Endothelial cell of hepatic sinusoid (primary cell): ENCODE data around the gene STEAP2.

Experiments
- in situ Hi-C: cut with HindIII; loops from 2 replicates; pipeline ENCODE4 v1.10.0; 2017; ENCODE audit warnings: low sequenced_read_pairs

STEAP2 gene

DNA sequence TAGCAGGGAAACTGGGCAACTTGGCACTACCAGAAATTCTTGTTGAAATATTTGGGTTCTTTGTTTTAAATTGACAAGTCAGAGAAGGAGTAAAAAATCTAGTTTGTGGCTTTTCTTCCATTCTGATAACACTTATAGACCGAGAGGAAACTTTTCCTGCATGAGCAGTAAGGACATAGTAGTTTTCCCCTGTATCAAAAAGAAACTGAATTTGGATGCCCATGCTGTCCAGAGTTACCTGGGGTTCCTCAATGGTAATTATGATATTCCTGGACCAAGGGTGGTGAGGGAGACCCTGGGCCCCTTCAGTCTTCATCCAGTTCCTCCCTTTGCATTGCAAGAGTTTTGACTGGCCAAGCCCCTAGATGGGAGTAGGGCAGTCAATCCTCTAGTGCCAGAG is 19.9 kb upstream of the STEAP2 start:
- in situ Hi-C loops, result no loop called here

DNA sequence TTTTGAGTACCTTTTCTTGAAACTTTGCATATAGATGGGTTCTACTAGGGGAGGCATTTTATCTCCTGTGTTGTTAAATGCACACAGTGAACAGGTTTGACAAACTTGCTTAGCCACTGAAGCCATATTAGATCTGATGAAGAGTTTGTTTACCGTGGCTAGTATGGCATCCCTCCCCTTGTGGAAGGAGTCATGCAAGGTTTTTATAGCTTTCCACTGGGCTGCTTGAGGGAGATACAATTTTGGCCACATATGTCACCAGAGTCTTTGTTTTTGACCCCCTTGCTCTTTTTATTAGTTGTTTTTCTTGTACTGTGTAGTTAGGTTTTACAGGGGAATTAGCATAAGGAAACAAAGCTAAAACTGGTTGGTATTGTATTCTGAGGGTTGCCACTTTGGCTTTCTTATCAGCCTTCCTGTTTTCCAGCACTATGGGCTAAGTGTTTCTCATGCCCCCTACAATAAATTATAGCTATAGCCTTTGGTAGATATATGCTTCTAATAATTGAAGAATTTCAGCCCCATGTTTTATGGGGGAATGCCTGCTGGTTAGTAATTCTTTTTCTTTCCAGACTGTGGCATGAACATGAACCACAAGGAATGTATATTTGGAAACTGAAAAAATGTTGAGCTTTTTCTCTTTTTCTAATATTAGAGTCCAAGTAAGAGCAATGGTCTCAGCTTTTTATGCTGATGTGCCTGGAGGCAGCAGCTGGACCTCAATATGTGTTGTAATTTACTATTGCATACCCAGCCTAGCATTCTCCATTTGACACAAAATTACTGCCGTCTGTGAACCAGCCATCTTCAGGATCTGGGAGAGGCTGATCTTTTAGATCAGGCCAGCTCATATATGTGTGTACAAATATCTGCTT is 18.4 kb upstream of the STEAP2 start:
- in situ Hi-C loops, result no loop called here

DNA sequence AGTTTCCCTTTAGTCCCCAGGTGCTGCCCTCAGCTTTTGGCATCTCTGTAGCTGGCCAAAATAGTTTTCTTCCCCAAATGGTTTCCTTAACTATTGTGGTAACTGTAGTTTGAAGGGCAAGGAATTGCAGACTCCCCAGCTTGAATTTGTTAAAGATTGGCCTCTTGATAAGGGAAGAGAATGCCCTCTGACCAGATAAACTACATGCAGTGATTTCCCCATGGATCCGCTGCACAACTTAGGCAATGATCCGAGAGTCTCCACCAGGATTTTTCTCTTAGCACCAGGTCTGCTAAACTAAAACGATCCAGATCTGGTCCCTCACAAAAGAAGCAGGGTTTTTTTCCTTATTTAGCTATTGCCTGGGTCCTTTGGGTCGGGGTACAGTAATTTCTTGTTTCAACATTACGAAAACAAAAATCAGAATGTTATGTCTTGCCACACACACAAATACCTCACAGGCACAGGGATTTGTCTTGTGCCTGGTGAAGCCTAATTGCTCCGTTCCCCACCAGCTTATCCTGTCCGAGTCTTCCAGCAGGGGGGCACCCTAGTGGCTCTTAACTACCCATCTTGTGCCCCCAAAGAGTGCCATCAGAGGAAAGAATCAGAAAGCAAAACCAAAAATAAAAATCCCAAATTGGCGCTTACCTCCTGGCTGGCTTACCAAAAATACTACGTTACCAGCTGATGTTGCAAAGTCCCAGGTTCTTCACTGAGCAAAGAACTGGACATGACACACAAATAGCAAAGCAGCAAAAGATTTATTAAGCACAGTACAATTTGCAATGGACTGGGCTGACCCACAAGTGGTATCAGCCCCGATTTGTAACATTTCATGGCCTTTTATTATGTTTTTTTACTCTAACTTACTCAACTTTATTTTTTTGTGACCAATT is 16.4 kb upstream of the STEAP2 start:
- in situ Hi-C loops, result no loop called here

DNA sequence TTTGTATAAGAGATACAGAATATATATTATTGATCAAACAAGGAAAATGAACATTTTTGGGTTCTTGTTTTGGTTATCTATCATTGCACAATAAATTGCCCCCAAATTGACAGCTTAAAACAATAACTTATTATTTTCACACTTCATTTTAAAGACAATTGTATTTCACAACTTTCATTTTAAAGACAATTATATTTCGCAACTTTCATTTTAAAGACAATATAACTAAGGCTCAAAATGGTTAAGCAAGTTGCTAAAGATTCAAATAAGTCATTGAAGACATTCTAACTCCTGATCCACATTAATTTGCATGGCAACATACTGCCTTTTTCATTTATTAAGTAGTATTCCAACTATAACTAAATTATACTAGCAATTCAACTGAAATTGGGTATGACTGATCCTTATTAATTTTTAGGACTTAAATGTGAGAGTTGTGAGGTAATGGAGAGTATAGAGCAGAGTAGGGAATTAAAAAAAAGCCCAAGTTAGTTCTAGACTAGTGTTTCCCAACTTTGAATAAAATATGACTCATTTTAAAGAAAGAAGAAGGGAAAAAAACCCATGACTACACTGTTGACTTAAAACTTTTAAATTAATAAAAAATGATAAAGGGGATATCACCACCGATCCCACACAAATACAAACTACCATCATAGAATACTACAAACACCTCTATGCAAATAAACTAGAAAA is 9.9 kb upstream of the STEAP2 start:
- in situ Hi-C loops, result no loop called here

DNA sequence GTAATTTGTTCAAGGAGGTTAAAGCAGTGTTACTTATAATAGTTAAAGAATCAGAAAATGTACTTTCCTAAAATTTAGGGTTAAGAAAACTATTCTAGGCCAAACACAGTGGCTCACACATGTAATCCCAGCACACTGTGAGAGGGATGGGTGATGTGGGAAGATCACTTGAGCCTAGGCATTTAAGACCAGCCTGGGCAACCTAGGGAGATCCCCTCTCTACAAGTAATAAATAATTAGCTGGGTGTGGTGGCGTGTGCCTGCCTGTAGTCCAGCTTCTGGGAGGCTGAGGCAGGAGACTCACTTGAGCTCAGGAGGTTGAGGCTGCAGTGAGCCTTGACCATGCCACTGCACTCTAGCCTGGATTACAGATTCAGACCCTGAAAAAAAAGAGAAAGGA is 3.6 kb upstream of the STEAP2 start:
- in situ Hi-C loops, result no loop called here

DNA sequence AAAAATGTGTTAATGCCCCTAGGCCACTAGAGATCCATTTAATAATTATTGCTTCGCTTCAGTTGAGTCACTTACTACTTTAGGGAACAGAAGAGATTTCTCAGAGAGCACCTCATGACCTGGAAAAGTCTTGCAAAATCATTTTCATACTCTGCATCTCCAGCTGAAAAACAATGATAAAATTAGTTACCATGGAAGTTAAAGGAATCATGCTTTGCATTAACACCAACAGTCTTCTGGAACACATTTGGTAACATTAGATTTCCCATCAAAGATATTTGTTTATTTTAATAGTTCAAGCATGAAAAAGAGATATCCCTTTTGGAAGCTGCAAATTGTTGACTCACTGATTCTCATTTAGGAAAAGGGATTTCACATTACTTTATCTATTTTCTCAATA is 1.8 kb upstream of the STEAP2 start:
- in situ Hi-C loops, result no loop called here

DNA sequence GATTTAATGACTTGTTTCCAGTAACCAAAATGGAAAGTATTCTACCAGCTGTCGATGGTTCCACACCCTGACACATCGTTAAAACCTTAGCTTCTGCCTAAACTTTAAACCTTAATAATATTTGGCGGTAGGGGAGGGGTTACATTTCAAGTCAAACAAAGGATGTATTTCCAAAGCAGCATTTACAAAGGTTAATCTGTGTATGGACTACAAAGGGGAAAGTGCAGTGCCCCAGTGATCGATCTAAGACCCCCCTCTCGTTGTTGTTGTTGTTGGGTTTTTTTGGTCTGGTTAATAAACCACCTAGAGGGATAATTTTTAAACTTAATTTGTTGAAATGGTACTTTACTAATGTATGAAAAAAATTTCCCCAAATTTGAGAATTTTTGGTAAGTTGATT is 1.1 kb upstream of the STEAP2 start:
- in situ Hi-C loops, result no loop called here

DNA sequence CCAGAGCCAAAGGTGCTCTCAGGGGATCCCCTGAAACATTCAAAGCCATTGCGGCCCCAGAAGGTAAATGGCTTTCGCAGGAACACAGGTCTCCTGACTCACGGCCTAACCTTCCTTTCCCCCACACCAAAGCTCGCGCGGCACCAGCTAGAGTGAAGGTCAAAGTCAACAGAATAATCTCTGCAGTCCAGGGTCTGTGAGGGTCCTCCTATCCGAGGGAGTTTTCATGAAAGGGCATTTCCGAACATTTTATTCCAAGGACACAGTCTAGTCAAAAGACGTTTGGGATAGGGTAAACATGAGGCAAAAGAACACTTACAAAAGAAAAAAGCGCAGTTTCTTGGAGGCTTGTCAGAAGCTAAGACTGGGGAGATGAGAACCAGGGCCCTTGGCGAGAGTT is 559 bp upstream of the STEAP2 start:
- in situ Hi-C loops, result no loop called here

DNA sequence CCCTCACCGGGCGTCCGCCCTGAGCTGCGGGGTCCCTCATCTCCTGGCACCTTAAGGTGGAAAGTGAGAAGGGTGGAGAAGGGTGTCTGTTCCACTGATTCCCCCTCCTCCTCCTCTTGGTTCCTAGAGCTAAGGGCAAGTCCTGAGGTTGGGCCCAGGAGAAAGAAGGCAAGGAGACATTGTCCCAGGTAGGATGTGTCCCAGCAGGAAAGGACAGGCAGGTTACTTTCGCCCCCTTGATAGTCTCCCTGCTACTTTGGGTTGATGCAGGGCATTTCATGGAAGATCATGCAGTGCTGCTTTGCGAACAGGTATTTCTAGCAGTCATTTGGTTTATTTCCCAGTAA is 582 bp downstream of the STEAP2 start:
- in situ Hi-C loops, result no loop called here

DNA sequence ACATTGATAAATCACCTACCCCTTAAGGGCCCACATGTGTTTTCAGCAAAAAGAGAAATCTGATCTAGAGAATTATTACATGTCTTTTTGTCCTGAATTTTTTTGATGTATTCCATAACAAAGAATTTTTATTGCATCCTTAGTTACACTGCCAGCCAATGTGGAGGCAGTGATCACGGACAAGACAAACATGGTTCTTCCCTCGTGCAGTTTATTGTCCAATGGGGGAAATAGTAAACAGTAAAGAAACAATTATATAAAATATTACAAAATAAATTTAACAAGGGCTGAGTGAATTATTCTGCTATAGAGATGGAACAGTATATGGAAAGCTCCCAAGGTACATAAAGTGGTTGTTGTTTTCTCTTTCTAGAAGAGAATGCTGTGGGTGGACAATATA is 2.0 kb downstream of the STEAP2 start:
- in situ Hi-C loops, result no loop called here

DNA sequence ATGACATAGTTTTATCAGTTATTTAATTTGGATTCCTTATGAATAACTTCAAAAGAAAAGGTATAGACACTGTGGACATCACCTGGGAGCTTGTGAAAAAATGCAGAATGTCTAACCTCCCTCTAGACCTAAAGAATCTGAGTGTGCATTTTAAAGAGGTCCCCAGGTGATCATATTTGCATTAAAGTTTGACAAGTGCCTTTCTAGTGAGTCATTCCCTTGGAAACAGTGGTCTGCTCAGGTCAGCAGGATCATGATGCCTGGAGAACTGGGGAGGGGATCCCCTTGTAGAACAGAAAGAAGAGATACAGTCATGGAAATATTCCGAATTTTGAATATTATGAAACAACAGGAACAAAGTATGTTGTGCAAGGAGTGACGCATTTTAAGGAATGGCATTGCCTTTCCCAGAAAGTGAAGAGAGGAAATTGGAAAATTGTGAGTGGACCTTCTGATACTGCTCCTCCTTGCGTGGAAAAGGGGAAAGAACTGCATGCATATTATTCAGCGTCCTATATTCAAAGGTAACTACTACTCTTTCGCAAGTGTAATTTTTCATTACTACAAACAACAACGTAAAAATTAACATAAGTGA is 4.6 kb downstream of the STEAP2 start:
- in situ Hi-C loops, result no loop called here

DNA sequence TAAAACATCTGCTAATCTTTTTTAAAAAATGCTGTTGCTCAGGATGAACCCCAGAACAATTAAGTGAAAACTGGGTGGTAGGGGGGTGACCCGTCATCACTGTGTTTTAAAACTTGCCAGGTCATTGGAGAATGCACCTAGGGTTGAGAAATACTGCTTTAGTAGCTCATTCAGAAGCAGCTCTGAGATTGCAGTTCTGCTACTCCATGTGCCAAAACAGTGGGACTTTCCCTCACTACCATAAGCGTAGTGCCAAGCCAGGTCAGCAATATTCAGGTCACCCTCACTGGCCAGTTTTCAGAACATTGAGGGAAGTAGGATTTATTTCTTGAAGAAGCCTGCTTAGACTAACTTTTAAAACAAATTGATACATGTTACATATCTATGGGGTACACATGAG is 5.2 kb downstream of the STEAP2 start:
- in situ Hi-C loops, result no loop called here

DNA sequence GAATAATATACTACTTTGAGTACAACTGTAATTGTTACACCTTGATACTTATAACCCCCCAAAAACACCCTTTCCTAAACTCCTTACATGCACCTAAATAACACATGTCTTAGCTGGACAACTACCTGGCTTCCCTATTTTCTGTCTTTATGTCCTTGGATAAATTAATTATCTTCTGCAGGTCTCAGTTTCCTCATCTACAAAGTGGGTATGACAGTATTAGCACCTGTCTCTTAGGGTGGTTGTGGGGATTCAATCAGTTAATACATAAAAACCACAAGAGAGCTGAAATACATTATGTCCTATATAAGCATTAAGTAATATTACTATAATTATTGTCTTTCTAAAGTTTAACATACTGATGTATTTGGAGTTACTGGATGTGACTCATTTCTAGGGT is 10.8 kb downstream of the STEAP2 start:
- in situ Hi-C loops, result no loop called here

DNA sequence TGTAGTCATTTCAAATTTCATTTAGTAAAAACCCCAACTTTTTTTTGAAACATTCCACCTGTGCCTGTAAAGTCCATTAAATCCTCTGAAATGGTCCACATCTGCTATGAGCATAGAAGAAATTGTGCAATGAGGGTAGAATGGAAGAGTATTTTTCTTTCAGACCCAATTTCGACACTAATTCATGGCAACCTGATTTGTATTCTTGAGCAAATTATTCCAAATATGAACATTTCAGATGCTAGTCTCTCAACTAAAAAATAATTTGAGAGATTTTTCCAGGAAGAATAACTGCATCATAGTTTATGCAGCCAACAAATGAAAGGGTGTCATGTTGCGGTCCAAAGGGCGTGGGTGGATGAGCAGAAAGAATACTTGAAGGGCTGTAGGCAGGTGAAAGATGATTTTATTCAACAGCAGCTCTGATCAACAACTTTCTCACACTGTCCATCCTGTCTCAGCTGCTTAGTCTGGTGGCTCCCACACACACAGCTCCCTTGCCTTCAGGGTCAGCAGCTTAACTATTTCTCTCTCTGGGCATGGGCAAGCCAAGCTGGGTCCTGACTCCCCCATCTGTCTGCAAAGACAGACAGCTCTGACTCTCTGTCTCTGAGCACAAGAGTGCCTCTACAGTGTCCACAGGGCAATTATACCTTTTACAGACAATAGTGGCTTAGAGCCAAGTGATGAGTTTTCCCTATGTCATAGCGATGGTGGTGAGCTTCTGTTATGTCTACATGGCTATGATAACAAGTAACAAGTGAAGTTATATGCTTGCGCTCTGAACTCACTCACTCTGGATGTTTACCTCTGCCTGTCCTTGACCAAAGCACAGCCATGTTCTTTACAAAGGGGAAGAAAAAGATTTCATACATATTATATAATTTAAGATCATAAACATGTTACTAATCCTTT is 11.5 kb downstream of the STEAP2 start:
- in situ Hi-C loops, result no loop called here

DNA sequence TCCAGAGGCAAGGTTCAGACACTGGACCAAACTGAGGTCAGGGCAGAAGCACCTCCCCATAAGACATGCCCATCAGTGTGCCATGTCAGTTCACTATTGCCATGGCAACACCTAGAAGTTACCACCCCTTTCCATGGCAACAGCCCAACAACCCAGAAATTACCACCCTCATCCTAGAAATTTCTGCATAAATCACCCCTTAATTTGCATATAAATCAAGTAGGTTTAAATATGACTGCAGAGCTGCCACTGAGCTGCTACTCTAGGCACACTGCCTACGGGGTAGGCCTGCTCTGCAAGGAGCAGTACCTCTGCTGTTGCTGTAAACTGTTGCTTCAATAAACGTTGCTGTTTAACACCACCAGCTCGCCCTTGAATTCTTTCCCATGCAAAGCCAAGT is 12.7 kb downstream of the STEAP2 start:
- in situ Hi-C loops, result no loop called here

DNA sequence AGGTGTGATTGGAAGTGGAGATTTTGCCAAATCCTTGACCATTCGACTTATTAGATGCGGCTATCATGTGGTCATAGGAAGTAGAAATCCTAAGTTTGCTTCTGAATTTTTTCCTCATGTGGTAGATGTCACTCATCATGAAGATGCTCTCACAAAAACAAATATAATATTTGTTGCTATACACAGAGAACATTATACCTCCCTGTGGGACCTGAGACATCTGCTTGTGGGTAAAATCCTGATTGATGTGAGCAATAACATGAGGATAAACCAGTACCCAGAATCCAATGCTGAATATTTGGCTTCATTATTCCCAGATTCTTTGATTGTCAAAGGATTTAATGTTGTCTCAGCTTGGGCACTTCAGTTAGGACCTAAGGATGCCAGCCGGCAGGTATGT is 13.6 kb downstream of the STEAP2 start:
- in situ Hi-C loops, result no loop called here

DNA sequence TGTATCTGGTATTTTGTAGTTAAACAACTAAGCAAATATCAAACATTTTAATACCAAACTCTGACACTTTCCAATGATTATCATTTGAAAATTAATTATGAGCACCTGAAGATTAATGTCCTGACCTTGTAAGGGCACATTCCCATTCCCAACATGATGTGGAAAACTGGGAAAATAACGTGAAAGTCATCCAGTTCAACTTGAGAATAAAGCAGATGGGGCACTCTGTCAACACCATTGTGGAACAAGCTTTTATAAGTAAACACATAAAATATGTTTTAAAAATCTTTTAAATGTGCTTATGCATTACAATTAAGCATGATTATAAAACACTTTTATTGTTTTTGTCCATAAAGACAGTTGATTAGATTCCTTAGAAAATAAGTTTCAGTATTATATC is 14.1 kb downstream of the STEAP2 start:
- in situ Hi-C loops, result no loop called here

DNA sequence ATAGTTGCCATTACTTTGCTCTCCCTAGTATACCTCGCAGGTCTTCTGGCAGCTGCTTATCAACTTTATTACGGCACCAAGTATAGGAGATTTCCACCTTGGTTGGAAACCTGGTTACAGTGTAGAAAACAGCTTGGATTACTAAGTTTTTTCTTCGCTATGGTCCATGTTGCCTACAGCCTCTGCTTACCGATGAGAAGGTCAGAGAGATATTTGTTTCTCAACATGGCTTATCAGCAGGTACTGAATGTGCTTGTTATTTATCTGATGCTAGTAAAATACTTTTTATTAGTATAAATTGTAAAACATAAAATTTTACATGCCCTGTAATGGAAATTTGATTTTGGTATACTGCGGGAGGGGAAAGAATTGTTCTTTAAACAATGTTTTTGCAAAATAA is 15.7 kb downstream of the STEAP2 start:
- in situ Hi-C loops, result no loop called here

DNA sequence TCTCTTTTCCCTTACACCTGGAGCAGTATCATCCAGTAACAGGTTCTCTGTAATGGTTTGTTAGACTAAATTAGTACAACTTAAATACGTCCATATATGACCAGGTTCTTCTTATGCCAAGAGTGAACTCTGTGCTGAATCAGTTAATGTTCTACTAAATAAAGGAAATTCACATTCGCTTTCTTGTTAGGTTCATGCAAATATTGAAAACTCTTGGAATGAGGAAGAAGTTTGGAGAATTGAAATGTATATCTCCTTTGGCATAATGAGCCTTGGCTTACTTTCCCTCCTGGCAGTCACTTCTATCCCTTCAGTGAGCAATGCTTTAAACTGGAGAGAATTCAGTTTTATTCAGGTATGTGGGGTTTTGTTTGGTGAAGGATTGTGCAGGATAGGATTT is 18.1 kb downstream of the STEAP2 start:
- in situ Hi-C loops, result no loop called here

DNA sequence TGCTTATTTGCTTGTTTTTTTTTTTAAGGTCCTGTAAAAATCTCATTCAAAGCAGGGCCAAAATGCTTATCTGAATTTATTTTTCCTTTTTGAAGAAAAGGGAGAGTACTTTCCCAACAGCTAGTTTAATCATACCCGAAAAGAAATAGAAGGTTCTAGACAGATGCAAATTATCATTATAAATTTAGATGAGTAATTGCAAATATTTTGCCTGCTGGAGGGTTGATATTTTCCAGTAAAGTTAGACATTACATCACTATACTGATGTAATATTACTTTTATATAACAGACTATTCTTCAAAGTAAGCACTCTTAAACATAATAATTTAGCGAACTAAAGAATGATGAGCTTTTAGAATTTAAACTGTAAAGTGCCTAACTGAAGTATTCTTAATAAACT is 19.3 kb downstream of the STEAP2 start:
- in situ Hi-C loops, result no loop called here
